ENCODE data around the gene BRSK2. TPM values are rescaled to one million over a fixed set of nuclear protein-coding genes. Genes with fewer than 3 reads are reported as not detected.
"Not testable (repeated sequence)": the region's sequence is repeated elsewhere in the genome, so short reads cannot be mapped to it uniquely, and the experiment has no call there.

Gene BRSK2
- total RNA-seq, 1 donor from 2014 or later, result 1.7 TPM

GRCh38 chr11:1425439-1425838, 35.7 kb downstream of the BRSK2 start:
- Mint-ChIP-seq H3K27ac (ENCODE audit: unreplicated experiment) (no peak overlapping the region), H3K36me3 (ENCODE audit: unreplicated experiment) (no peaks in the 10 kb centered on the region), H3K4me3 (ENCODE audit: unreplicated experiment) (no peak overlapping the region), H3K4me1 (ENCODE audit: unreplicated experiment) (no peaks in the 10 kb centered on the region), H3K9me3 (ENCODE audit: unreplicated experiment) (no peaks in the 10 kb centered on the region), H3K27me3 (ENCODE audit: unreplicated experiment) (no peaks in the 10 kb centered on the region)
- no peak for TF ChIP-seq CTCF (IDR thresholded peaks at IDR 0.05)
- DNase-seq (ENCODE audit: extremely low spot score, unreplicated experiment), result no peak

- no peak overlapping the region for H3K27ac Mint-ChIP-seq (ENCODE audit: unreplicated experiment)
- no peak overlapping the region for H3K4me3 Mint-ChIP-seq (ENCODE audit: unreplicated experiment)
- H3K4me1 Mint-ChIP-seq (ENCODE audit: unreplicated experiment), result no peaks in the 10 kb centered on the region
- no peaks in the 10 kb centered on the region for H3K27me3 Mint-ChIP-seq (ENCODE audit: unreplicated experiment)
- no peak for TF ChIP-seq CTCF (IDR thresholded peaks at IDR 0.05)
- no peak for DNase-seq (ENCODE audit: extremely low spot score, unreplicated experiment)
- H3K9me3 Mint-ChIP-seq (ENCODE audit: unreplicated experiment), result no peaks in the 10 kb centered on the region
- no peaks in the 10 kb centered on the region for H3K36me3 Mint-ChIP-seq (ENCODE audit: unreplicated experiment)
These were observed 39.1 kb downstream of the BRSK2 start for GRCh38 chr11:1428762-1429316.

GRCh38 chr11:1433568-1433967, 43.8 kb downstream of the BRSK2 start:
- Mint-ChIP-seq H3K4me1 (ENCODE audit: unreplicated experiment) (no peaks in the 10 kb centered on the region), H3K9me3 (ENCODE audit: unreplicated experiment) (no peaks in the 10 kb centered on the region), H3K27me3 (ENCODE audit: unreplicated experiment) (no peaks in the 10 kb centered on the region), H3K36me3 (ENCODE audit: unreplicated experiment) (no peaks in the 10 kb centered on the region), H3K27ac (ENCODE audit: unreplicated experiment) (no peak overlapping the region), H3K4me3 (ENCODE audit: unreplicated experiment) (no peak overlapping the region)
- DNase-seq (ENCODE audit: extremely low spot score, unreplicated experiment), result no peak
- TF ChIP-seq CTCF (IDR thresholded peaks at IDR 0.05), result no peak

- no peaks in the 10 kb centered on the region for H3K4me1 Mint-ChIP-seq (ENCODE audit: unreplicated experiment)
- H3K9me3 Mint-ChIP-seq (ENCODE audit: unreplicated experiment), result no peaks in the 10 kb centered on the region
- H3K36me3 Mint-ChIP-seq (ENCODE audit: unreplicated experiment), result no peaks in the 10 kb centered on the region
- no peak for DNase-seq (ENCODE audit: extremely low spot score, unreplicated experiment)
- H3K27me3 Mint-ChIP-seq (ENCODE audit: unreplicated experiment), result no peaks in the 10 kb centered on the region
- no peak overlapping the region for H3K27ac Mint-ChIP-seq (ENCODE audit: unreplicated experiment)
- no peak for TF ChIP-seq CTCF (IDR thresholded peaks at IDR 0.05)
- no peak overlapping the region for H3K4me3 Mint-ChIP-seq (ENCODE audit: unreplicated experiment)
These were observed 44.4 kb downstream of the BRSK2 start for GRCh38 chr11:1433977-1434640.

- H3K36me3 Mint-ChIP-seq (ENCODE audit: unreplicated experiment); H3K27ac Mint-ChIP-seq (ENCODE audit: unreplicated experiment); H3K9me3 Mint-ChIP-seq (ENCODE audit: unreplicated experiment); DNase-seq (ENCODE audit: extremely low spot score, unreplicated experiment); H3K4me3 Mint-ChIP-seq (ENCODE audit: unreplicated experiment); H3K27me3 Mint-ChIP-seq (ENCODE audit: unreplicated experiment); H3K4me1 Mint-ChIP-seq (ENCODE audit: unreplicated experiment): not testable (repeated sequence)
These were observed 45.7 kb downstream of the BRSK2 start for GRCh38 chr11:1435479-1435819.

All from osteocyte (in vitro differentiated cells).